Measurements from ENCODE around the gene MAP4K3.

- TF ChIP-seq POLR2A (IDR thresholded peaks at IDR 0.05; ENCODE audit: low read length) = no peak
- TF ChIP-seq GATA1 (IDR thresholded peaks at IDR 0.05; ENCODE audit: low read depth, low read length) = no peak
These were observed 80.0 kb downstream of the MAP4K3 start for GRCh38 chr2:39356922-39357639.

Data from erythroblast (primary cell).